Epidermal melanocyte (primary cell): ENCODE results near the gene TINCR.

Experiments used
- DNase-seq: peaks from one replicate; pipeline ENCODE4 v3.0.0; 2011; ENCODE audit warnings: low spot score; ENCODE audit not compliant: insufficient read length

TINCR gene

GRCh38 chr19:5514001-5514400, 53.8 kb downstream of the TINCR start:
- no peak for DNase-seq

- no peak for DNase-seq
Observed at GRCh38 chr19:5512715-5513114, 55.0 kb downstream of the TINCR start.
